HG02610 (cell line): Measurements from ENCODE around the gene COQ9.

Experiments used
- ATAC-seq: cut with Tn5 transposase; IDR thresholded peaks from one replicate; pipeline ENCODE4 v1.9.1; 2021; ENCODE audit warnings: mild to moderate bottlenecking, moderate library complexity; ENCODE audit not compliant: unreplicated experiment

The COQ9 gene

DNA sequence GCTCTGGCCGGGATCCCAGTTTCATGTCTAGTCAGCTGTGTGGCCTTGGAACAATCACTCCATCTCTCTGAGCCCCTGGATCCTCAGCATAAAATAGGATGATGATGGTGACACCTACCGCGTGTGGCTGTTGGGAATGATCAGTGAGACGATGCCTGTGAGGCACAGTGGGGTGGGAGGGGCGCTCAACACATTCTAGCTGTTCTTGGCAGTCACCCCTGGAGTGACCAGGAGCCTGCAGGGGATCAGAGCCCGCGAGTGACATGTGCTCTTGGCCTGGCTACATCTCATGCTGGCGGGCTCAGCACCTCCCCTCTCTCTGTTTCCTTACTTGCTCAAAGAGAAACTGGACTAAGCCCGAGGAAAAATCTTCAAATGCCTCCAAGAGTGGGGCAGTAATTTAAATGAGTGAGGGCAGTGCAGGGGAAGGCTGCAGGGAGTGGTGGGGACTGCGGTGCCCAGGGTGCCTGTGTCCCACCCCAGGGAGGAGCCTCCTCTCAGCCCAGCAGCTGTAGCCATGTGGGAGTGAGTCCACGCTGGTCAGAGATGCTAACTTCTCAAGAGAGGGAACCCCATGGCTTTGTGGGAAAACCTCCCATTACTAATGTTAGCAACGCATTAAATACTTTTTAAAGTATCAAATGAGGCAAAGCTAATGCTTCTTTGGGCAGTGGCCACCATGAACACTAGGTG is 62.1 kb downstream of the COQ9 start:
- no peak for ATAC-seq

DNA sequence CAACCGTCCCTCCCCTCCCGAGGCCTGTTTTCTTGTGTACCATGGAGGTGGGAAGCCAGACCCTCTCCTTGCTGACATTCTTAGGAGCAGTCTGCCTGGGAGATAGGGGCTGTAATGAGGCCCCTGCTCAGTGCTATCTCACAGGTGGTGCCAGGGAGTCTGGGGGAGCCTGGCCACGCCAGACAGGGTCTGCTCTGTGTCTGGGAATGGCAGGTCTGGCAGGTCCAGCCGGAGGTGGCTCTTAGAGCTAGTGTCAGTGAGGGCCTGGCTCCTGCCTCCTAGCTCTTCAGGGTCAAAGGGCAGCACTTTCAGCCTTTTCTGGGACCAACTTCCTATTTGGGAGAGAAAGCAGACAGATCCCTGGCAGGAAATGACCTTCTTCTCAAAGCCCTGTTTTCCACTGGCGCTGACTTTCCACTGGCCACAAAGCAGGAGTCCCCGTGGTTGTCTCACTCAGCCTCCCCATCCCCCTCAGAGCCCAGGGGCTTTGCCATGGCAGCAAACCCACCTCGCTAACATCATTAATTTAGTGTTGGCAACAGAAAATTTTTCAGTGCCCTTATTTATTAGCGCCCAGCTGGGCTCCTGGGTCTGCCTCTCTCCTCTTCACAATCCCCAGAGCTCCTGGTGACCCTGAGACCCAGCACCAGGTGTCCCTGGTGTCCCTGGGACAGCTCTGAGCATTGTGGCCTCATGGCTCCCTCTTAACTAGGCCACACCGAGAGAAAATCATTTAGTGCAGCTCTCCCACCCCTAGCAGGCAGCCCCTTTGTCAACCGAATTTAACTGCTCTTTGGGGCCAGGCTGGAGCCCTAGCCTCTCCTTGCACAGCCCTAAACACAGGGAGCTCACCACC is 63.0 kb downstream of the COQ9 start:
- no peak for ATAC-seq
